Heart right ventricle (tissue), 16 donors: ENCODE measurements around the gene ADPRH. TPM values are rescaled to one million over a fixed set of nuclear protein-coding genes. Genes with fewer than 3 reads are reported as not detected.
A peak's percentile ranks its signal among the peaks of the same experiment; 100 is the strongest.

Experiments used
- ATAC-seq, 8 donors: fragments of 200-7000 bp; cut with Tn5 transposase; one replicate each; pipeline ENCODE4 v1.9.1; 2020; ENCODE audit warnings: mild to moderate bottlenecking in 8 of 8, moderate library complexity in 8 of 8, moderate number of reproducible peaks in 1 of 8
- DNase-seq, 2 donors: peaks; one replicate each; pipeline ENCODE4 v3.0.0-alpha.2; 2020
- H3K27ac ChIP-seq, 10 donors: fragments of 200-600 bp; sonication (generic) in 2 of 10; one replicate each; pipeline versions ENCODE4 v1.5.0 to v1.8.0; 2020 to 2022; ENCODE audit warnings: mild to moderate bottlenecking in 3 of 10
- H3K27me3 ChIP-seq, 7 donors: fragments of 200-600 bp; one replicate each; pipeline ENCODE4 v1.8.0; 2021 to 2022; ENCODE audit warnings: mild to moderate bottlenecking in 2 of 7
- H3K36me3 ChIP-seq, 9 donors: fragments of 200-600 bp; sonication (generic) in 1 of 9; one replicate each; pipeline versions ENCODE4 v1.5.0 to v1.8.0; 2020 to 2022; ENCODE audit warnings: mild to moderate bottlenecking in 2 of 9
- H3K4me1 ChIP-seq, 9 donors: fragments of 200-600 bp; sonication (generic) in 1 of 9; one replicate each; pipeline versions ENCODE4 v1.5.0 to v1.8.0; 2020 to 2022; ENCODE audit warnings: mild to moderate bottlenecking in 4 of 9
- H3K4me3 ChIP-seq, 10 donors: fragments of 200-600 bp; sonication (generic) in 2 of 10; one replicate each; pipeline versions ENCODE4 v1.5.0 to v1.8.0; 2020 to 2022; ENCODE audit warnings: mild to moderate bottlenecking in 7 of 10, moderate library complexity in 2 of 10
- H3K9me3 ChIP-seq, 11 donors: fragments of 200-600 bp in 10 of 11; sonication (generic) in 2 of 11; one replicate each; pipeline versions ENCODE4 v1.5.0 to v1.8.0; 2013 to 2022; ENCODE audit warnings: mild to moderate bottlenecking in 2 of 11, control low read depth in 1 of 11, moderate library complexity in 1 of 11
- CTCF ChIP-seq, 9 donors: fragments of 200-600 bp; sonication (generic) in 2 of 9; IDR thresholded peaks; one replicate each; pipeline versions ENCODE4 v1.5.0 to v1.8.0; 2021 to 2022; ENCODE audit warnings: antibody characterized with exemption in 9 of 9, mild to moderate bottlenecking in 5 of 9, moderate library complexity in 1 of 9
- WGBS, 2 donors: extraction: QIAGEN DNeasy Blood & Tissue Kit; methylation state at CpG; one replicate each; pipeline ENCODE4 v1.1.7; 2013; ENCODE audit warnings: inconsistent platforms in 1 of 2; 5-methylcytosine and 5-hydroxymethylcytosine counted together
- intact Hi-C, 10 donors: fragments of 100-400 bp; cut with DNase I; formaldehyde crosslinking; loops; one replicate each; pipeline versions ENCODE4 v1.11.1 to v1.14.2; 2022
- long read RNA-seq, 3 donors: library from polyadenylated mRNA; unstranded; transcript quantifications; one replicate each; pipeline ENCODE4 v2.0.0, GENCODE V29; 2020 to 2021
- polyA plus RNA-seq, 2 donors: library from polyadenylated mRNA; stranded (reverse); fragments of 200-250 nt; gene quantifications; one replicate each; pipeline ENCODE4 v1.2.3, GENCODE V29; 2013
- total RNA-seq, 10 donors: library from RNA; stranded (reverse); fragmentation: NEBNext Ultra II Directional in 3 of 10; extraction: Animal tissue kit (Norgen Biotek cat#: 25700) in 3 of 10; gene quantifications; one replicate each; pipeline versions ENCODE4 v1.2.1 to v1.2.4, GENCODE V29; 2021 to 2023
- donor health status: Arrhythmogenic right ventricular cardiomyopathy.
- donor health status: ischemic (EF 13 %, LVEDD 7.1; RV severe dilation, severe dysfunction).
- donor health status: healthy with polysubstance abuse.
- donor health status: DM: no; HTN: yes; CAD: no.
- donor health status: DM: no; HTN: no; CAD: no.
- donor health status: ischemic (EF 25% LVEDD 6.9; RV normal size, moderate dysfunction).
- donor health status: ischemic (EF 25% LVEDD 5.7; RV mildly dilated, moderate dysfunction).
- donor health status: healthy.
- donor health status: DM: yes; HTN: yes; CAD: no.
- donor health status: Ischemic cardiomyopathy.
- donor health status: ischemic (EF 35%, LVEDD 5.7; RV mildly dilated, moderate dysfunction).
- donor health status: nonischemic (EF 11% LVEDD 7.7; RV severe dilation, severe dysfunction).
- donor health status: DM: yes; HTN: yes; CAD: no.
- donor health status: PGD.
- donor health status: ischemic (EF 29% LVEDD 5.4; RV normal size, mild dysfunction).
- donor health status: nonischemic (EF 23%, LVEDD 6.1; RV moderate dilation, normal function).

The ADPRH gene
- 10 to 100 TPM in 6 of 10 donors, 1 to 10 TPM in 4; 7.5 to 16.9 (median 12.6) TPM for total RNA-seq
- polyA plus RNA-seq = 1 to 10 TPM; 5.6 to 7.9 TPM
- long read RNA-seq, donor 1, transcript ADPRH-201 (5 exons, 3,439 nt) = minor isoform, 15 of 56 reads
- long read RNA-seq, donor 1, transcript ADPRH-205 (4 exons, 1,501 nt) = major isoform, 32 of 56 reads
- long read RNA-seq, donor 1, partial matches to known transcripts = 5 of 56 reads
- long read RNA-seq, donor 1, other reads (novel, unspliced or antisense) = 2 of 56 reads
- long read RNA-seq, donor 2, transcript ADPRH-205 (4 exons, 1,501 nt) = minor isoform, 20 of 55 reads
- long read RNA-seq, donor 2, transcript ADPRH-201 (5 exons, 3,439 nt) = major isoform, 28 of 55 reads
- long read RNA-seq, donor 2, partial matches to known transcripts = 4 of 55 reads
- long read RNA-seq, donor 2, other reads (novel, unspliced or antisense) = 1 of 55 reads
- long read RNA-seq, donor 3, full-length matches to known transcripts = 85 of 99 reads
- long read RNA-seq, donor 3, partial matches to known transcripts = 8 of 99 reads
- long read RNA-seq, donor 3, other reads (novel, unspliced or antisense) = 6 of 99 reads

DNA sequence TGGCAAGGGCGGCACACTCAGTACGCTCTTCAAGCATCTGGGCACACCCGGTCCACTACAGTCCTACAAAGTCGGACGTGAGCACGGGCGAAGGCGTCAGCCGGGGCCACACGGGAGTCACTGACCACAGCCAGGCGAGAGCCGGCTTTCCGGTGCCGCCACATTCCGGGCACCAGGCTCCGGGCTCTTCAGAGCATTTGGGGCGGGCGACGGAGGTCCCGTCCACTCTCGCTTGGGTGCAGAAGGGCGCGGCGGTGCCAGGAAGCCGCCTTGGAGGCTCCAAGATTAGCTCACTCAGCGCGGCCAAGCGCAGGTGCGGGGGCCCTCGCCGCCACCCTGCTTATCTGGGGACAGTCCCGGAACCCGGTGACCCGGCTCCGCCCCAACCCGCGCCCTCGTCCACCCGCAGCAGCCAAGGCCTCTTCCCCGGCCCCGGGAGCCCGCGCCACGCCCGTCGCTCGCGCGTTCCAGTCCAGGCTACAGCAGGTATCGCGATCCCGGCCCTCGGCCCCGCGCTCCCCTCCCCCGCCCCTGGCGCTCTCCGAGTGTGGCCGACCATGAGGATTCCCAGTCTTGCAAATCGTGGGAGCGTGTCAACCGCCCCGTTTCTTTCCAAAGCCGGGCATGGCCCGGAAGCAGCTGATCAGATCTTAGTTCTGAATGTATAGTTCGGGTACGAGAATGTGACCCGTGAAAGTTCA is at the start of gene ADPRH:
TSS of gene ADPRH (plus strand) at position 127 of the 701 bp plus-strand sequence. CDS start 2,678 bp downstream, outside the sequence.
- ATAC-seq (peak; percentile 94 to 96 (median 95)), DNase-seq (peak; percentile 86 to 89)
- WGBS, 2 donors = 1% methylated on average over 68 of the region's 68 CpGs
- peaks cover 0 to 25% (median 17%) of the 10 kb centered on the region in 9 donors for H3K4me1 ChIP-seq
- no peaks in the 10 kb centered on the region for H3K27me3 ChIP-seq
- H3K36me3 ChIP-seq = peaks cover 0 to 15% (median 0%) of the 10 kb centered on the region in 9 donors
- no peaks in the 10 kb centered on the region for H3K9me3 ChIP-seq
- no peak for TF ChIP-seq CTCF (IDR thresholded peaks at IDR 0.05)
- peak within 1 kb of the TSS; percentile 37 to 81 (median 64) for H3K4me3 ChIP-seq
- intact Hi-C loops = loop anchor here in 6 of 10 donors (2.0 to 10.0 kb wide), 8 partner anchors 17 to 103 kb away; partner anchors contain the start of genes COX17 (in 3 of the 6) and PLA1A (in 1 of the 6)
- H3K27ac ChIP-seq = peak within 1 kb of the TSS; percentile 87 to 99 (median 94)

- Histone ChIP-seq H3K36me3 (peaks cover 0 to 12% (median 0%) of the 10 kb centered on the region in 9 donors), H3K9me3 (no peaks in the 10 kb centered on the region), H3K4me3 (no peak overlapping the region), H3K27me3 (no peaks in the 10 kb centered on the region), H3K27ac (no peak overlapping the region), H3K4me1 (peaks cover 0 to 7% (median 0%) of the 10 kb centered on the region in 9 donors)
- DNase-seq (no peak), ATAC-seq (no peak)
- no peak for TF ChIP-seq CTCF (IDR thresholded peaks at IDR 0.05)
- intact Hi-C loops = loop anchor here in 5 of 10 donors (5.0 to 10.0 kb wide), 4 partner anchors 45 to 155 kb away; partner anchors contain the start of genes ADPRH (in 2 of the 5) and COX17 (in 2 of the 5)
Measured at GRCh38 chr3:119529883-119530282, 49.4 kb upstream of the ADPRH start.

DNA sequence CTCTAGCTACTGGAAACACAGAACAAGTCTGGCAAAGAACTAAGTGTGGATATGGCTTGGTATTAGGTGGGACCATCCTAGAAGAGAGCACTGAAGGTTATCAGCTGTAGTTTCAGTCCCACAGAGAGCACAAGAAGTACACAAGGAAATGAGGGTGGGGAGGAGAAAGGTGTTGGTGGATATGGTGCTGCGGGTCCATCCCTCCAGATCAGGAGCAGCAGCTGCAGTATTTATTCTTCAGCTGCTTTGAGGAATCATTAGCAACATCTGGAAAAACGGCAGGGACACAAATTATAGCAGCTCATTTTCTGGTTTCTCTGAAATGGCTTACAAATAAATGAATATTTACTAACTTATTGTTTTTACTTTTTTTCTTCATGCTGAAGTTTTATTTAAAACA is 48.8 kb upstream of the ADPRH start:
- DNase-seq (no peak), ATAC-seq (no peak)
- Histone ChIP-seq H3K27ac (no peak overlapping the region), H3K9me3 (no peaks in the 10 kb centered on the region), H3K36me3 (peaks cover 0 to 9% (median 0%) of the 10 kb centered on the region in 9 donors), H3K27me3 (no peaks in the 10 kb centered on the region), H3K4me3 (no peak overlapping the region), H3K4me1 (peaks cover 0 to 1% (median 0%) of the 10 kb centered on the region in 9 donors)
- TF ChIP-seq CTCF (IDR thresholded peaks at IDR 0.05) = no peak
- intact Hi-C loops = no loop called here
- WGBS, 2 donors = 71 to 81% methylated on average over 2 of the region's 2 CpGs

GRCh38 chr3:119531151-119531550 is 48.1 kb upstream of the ADPRH start:
- Histone ChIP-seq H3K27ac (no peak overlapping the region), H3K27me3 (no peaks in the 10 kb centered on the region), H3K9me3 (no peaks in the 10 kb centered on the region), H3K4me3 (no peak overlapping the region), H3K4me1 (no peaks in the 10 kb centered on the region), H3K36me3 (peaks cover 0 to 4% (median 0%) of the 10 kb centered on the region in 9 donors)
- DNase-seq (no peak), ATAC-seq (no peak)
- intact Hi-C loops = no loop called here
- WGBS, 2 donors = 95% methylated on average over 4 of the region's 4 CpGs
- no peak for TF ChIP-seq CTCF (IDR thresholded peaks at IDR 0.05)
